ENCODE results near the gene HSPB1.

Gene HSPB1

GRCh38 chr7:76281006-76281705 lies 21.3 kb upstream of the HSPB1 start (continued):
- TF ChIP-seq ELK4 (IDR thresholded peaks at IDR 0.05; ENCODE audit: borderline replicate concordance, low read depth, low read length) (no peak), ZNF404 (tag by site-specific recombination; IDR thresholded peaks at IDR 0.05) (no peak), ZNF19 (tag by site-specific recombination; IDR thresholded peaks at IDR 0.05; ENCODE audit: low read depth) (no peak), ZNF248 (tag by site-specific recombination; IDR thresholded peaks at IDR 0.05) (no peak), ZBTB26 (tag by site-specific recombination; optimal IDR thresholded peaks at IDR 0.05) (peak; percentile 65), MYNN (tag by site-specific recombination; IDR thresholded peaks at IDR 0.05; ENCODE audit: borderline replicate concordance) (no peak), ZNF26 (tag by site-specific recombination; IDR thresholded peaks at IDR 0.05) (no peak), ZNF221 (tag by site-specific recombination; IDR thresholded peaks at IDR 0.05; ENCODE audit: borderline replicate concordance) (no peak), ZNF843 (tag by site-specific recombination; IDR thresholded peaks at IDR 0.05) (no peak), ZNF704 (tag by site-specific recombination; IDR thresholded peaks at IDR 0.05) (no peak), ZNF555 (tag by site-specific recombination; conservative IDR thresholded peaks at IDR 0.05) (no peak), ZNF366 (tag by site-specific recombination; conservative IDR thresholded peaks at IDR 0.05) (peak; percentile 99), BCL11A (tag by site-specific recombination; IDR thresholded peaks at IDR 0.05; ENCODE audit: low read depth) (no peak), ZNF416 (tag by site-specific recombination; IDR thresholded peaks at IDR 0.05) (no peak), ZNF202 (tag by site-specific recombination; IDR thresholded peaks at IDR 0.05; ENCODE audit: borderline replicate concordance) (peak; percentile 28), WT1 (tag by site-specific recombination; IDR thresholded peaks at IDR 0.05) (no peak), MEIS1 (CRISPR knock-in tag; IDR thresholded peaks at IDR 0.05; ENCODE audit: borderline replicate concordance) (no peak), ZNF292 (tag by site-specific recombination; IDR thresholded peaks at IDR 0.05; ENCODE audit: borderline replicate concordance, low read depth) (no peak), ZFP69B (tag by site-specific recombination; IDR thresholded peaks at IDR 0.05) (no peak; the same call in 1 of the 2 replicates), ZNF214 (tag by site-specific recombination; IDR thresholded peaks at IDR 0.05; ENCODE audit: borderline replicate concordance) (no peak), ZBTB44 (tag by site-specific recombination; IDR thresholded peaks at IDR 0.05) (no peak), ZBTB11 (tag by site-specific recombination; conservative IDR thresholded peaks at IDR 0.05; ENCODE audit: low read depth) (no peak), PBX3 (CRISPR knock-in tag; IDR thresholded peaks at IDR 0.05) (no peak), REPIN1 (tag by site-specific recombination; IDR thresholded peaks at IDR 0.05; ENCODE audit: low read depth) (no peak), ZNF560 (tag by site-specific recombination; IDR thresholded peaks at IDR 0.05; ENCODE audit: borderline replicate concordance) (no peak), ZNF157 (tag by site-specific recombination; IDR thresholded peaks at IDR 0.05) (no peak)
